Trophoblast cell (in vitro differentiated cells and primary cell): Measurements from ENCODE around the gene ERF.

Source experiments
- DNase-seq, 2 donors: peaks; one replicate each; pipeline ENCODE4 v3.0.0-alpha.2; 2016
- H2AFZ ChIP-seq: 2 replicates; pipeline ENCODE4 v1.6.1; 2013; ENCODE audit warnings: low read length, moderate library complexity, mild to moderate bottlenecking; ENCODE audit not compliant: insufficient read depth, poor library complexity
- H2AK5ac ChIP-seq: 2 replicates; pipeline ENCODE4 v1.6.1; 2013; ENCODE audit warnings: mild to moderate bottlenecking, low read length
- H2BK120ac ChIP-seq: 2 replicates; pipeline ENCODE4 v1.6.1; 2013; ENCODE audit warnings: low read length, mild to moderate bottlenecking, moderate library complexity; ENCODE audit not compliant: insufficient read depth, poor library complexity
- H2BK12ac ChIP-seq: 2 replicates; pipeline ENCODE4 v1.6.1; 2013; ENCODE audit warnings: mild to moderate bottlenecking, low read length, moderate library complexity
- H2BK5ac ChIP-seq: 2 replicates; pipeline ENCODE4 v1.6.1; 2013; ENCODE audit warnings: low read length, low read depth, moderate library complexity, mild to moderate bottlenecking; ENCODE audit not compliant: poor library complexity
- H3K14ac ChIP-seq: 2 replicates; pipeline ENCODE4 v1.6.1; 2013; ENCODE audit warnings: mild to moderate bottlenecking, low read length
- H3K18ac ChIP-seq: 2 replicates; pipeline ENCODE4 v1.6.1; 2013; ENCODE audit warnings: mild to moderate bottlenecking, low read length
- H3K23ac ChIP-seq: 2 replicates; pipeline ENCODE4 v1.6.1; 2013; ENCODE audit warnings: low read length
- H3K27ac ChIP-seq: 2 replicates; pipeline ENCODE4 v1.5.1; 2013; ENCODE audit warnings: low read depth, mild to moderate bottlenecking, inconsistent platforms, low read length, moderate library complexity
- H3K27me3 ChIP-seq: 2 replicates; pipeline ENCODE4 v1.6.1; 2013; ENCODE audit warnings: inconsistent platforms, mild to moderate bottlenecking, low read length, moderate library complexity; ENCODE audit not compliant: insufficient read depth
- H3K36me3 ChIP-seq, 2 experiments: 1 replicate in 1 of 2; 2 replicates in 1 of 2; pipeline ENCODE4 v1.6.1; 2013; ENCODE audit warnings: low read length in 2 of 2, mild to moderate bottlenecking in 2 of 2, moderate library complexity in 1 of 2; ENCODE audit not compliant: insufficient read depth in 2 of 2, control insufficient read depth in 1 of 2
- H3K4ac ChIP-seq: 2 replicates; pipeline ENCODE4 v1.6.1; 2013; ENCODE audit warnings: low read depth, mild to moderate bottlenecking, low read length, moderate library complexity
- H3K4me1 ChIP-seq, 2 experiments: 1 replicate in 1 of 2; 2 replicates in 1 of 2; pipeline ENCODE4 v1.6.1; 2013; ENCODE audit warnings: low read length in 2 of 2, mild to moderate bottlenecking in 2 of 2, moderate library complexity in 1 of 2; ENCODE audit not compliant: insufficient read depth in 2 of 2, control insufficient read depth in 1 of 2
- H3K4me2 ChIP-seq: 2 replicates; pipeline ENCODE4 v1.6.1; 2013; ENCODE audit warnings: inconsistent platforms, mild to moderate bottlenecking, low read length, moderate library complexity
- H3K4me3 ChIP-seq: 2 replicates; pipeline ENCODE4 v1.5.1; 2013; ENCODE audit warnings: mild to moderate bottlenecking, low read depth, low read length, inconsistent platforms
- H3K79me1 ChIP-seq: one replicate; pipeline ENCODE4 v1.6.1; 2013; ENCODE audit warnings: low read length
- H3K79me2 ChIP-seq: 2 replicates; pipeline ENCODE4 v1.6.1; 2013; ENCODE audit warnings: low read length, mild to moderate bottlenecking; ENCODE audit not compliant: control insufficient read depth, insufficient read depth, poor library complexity
- H3K9ac ChIP-seq: 2 replicates; pipeline ENCODE4 v1.6.1; 2013; ENCODE audit warnings: mild to moderate bottlenecking, low read length
- H3K9me3 ChIP-seq: 2 replicates; pipeline ENCODE4 v1.6.1; 2013; ENCODE audit warnings: low read depth, mild to moderate bottlenecking, control low read depth, inconsistent platforms, low read length; ENCODE audit not compliant: insufficient read depth
- H4K12ac ChIP-seq: 2 replicates; pipeline ENCODE4 v1.6.1; 2013; ENCODE audit warnings: low read depth, mild to moderate bottlenecking, low read length, moderate library complexity
- H4K8ac ChIP-seq: 2 replicates; pipeline ENCODE4 v1.6.1; 2013; ENCODE audit warnings: low read depth, mild to moderate bottlenecking, low read length, moderate library complexity
- H4K91ac ChIP-seq: one replicate; pipeline ENCODE4 v1.6.1; 2013; ENCODE audit warnings: low read depth, mild to moderate bottlenecking, low read length, moderate library complexity
- WGBS: extraction: QIAGEN DNeasy Blood & Tissue Kit; methylation state at CpG from one replicate; pipeline ENCODE4 v1.1.7; 2013; ENCODE audit warnings: missing lambda C conversion rate; ENCODE audit not compliant: insufficient read length, insufficient coverage; ENCODE audit errors: extremely low coverage; 5-methylcytosine and 5-hydroxymethylcytosine counted together

The ERF gene

GRCh38 chr19:42203700-42204099 lies 51.2 kb downstream of the ERF start:
- H2BK120ac ChIP-seq, result no peak overlapping the region
- H2AK5ac ChIP-seq, result no peak overlapping the region
- no peak overlapping the region for H3K4me2 ChIP-seq
- no peak overlapping the region for H2BK12ac ChIP-seq
- H3K27ac ChIP-seq, result no peak overlapping the region
- H3K4me3 ChIP-seq, result no peak overlapping the region
- H3K18ac ChIP-seq, result no peak overlapping the region
- no peak for DNase-seq
- no CpG with 5 or more reads among the region's 2 CpGs for WGBS
- H3K14ac ChIP-seq, result no peak overlapping the region
- H3K23ac ChIP-seq, result no peak overlapping the region
- peaks cover 10% of the 10 kb centered on the region for H3K79me1 ChIP-seq
- H3K9ac ChIP-seq, result no peak overlapping the region
- no peak overlapping the region for H2BK5ac ChIP-seq
- peaks cover 65 to 79% of the 10 kb centered on the region in 2 experiments for H3K36me3 ChIP-seq
- H4K8ac ChIP-seq, result no peak overlapping the region
- H4K91ac ChIP-seq, result no peak overlapping the region
- H3K27me3 ChIP-seq, result no peaks in the 10 kb centered on the region
- H2AFZ ChIP-seq, result no peak overlapping the region
- no peak overlapping the region for H4K12ac ChIP-seq
- H3K9me3 ChIP-seq, result no peaks in the 10 kb centered on the region
- no peak overlapping the region for H3K4ac ChIP-seq
- H3K4me1 ChIP-seq, result peaks cover 17 to 21% of the 10 kb centered on the region in 2 experiments
- H3K79me2 ChIP-seq, result peaks cover 2% of the 10 kb centered on the region

GRCh38 chr19:42202290-42202880 lies 52.5 kb downstream of the ERF start:
- no peak overlapping the region for H3K18ac ChIP-seq
- no peak for DNase-seq
- H3K14ac ChIP-seq, result no peak overlapping the region
- H2BK5ac ChIP-seq, result no peak overlapping the region
- no peak overlapping the region for H3K9ac ChIP-seq
- H2BK12ac ChIP-seq, result no peak overlapping the region
- no peak overlapping the region for H3K4ac ChIP-seq
- no peak overlapping the region for H3K4me3 ChIP-seq
- H3K79me2 ChIP-seq, result peaks cover 2% of the 10 kb centered on the region
- H3K9me3 ChIP-seq, result no peaks in the 10 kb centered on the region
- H3K4me2 ChIP-seq, result no peak overlapping the region
- no peak overlapping the region for H4K12ac ChIP-seq
- H2BK120ac ChIP-seq, result no peak overlapping the region
- H2AK5ac ChIP-seq, result no peak overlapping the region
- no peaks in the 10 kb centered on the region for H3K27me3 ChIP-seq
- H4K8ac ChIP-seq, result no peak overlapping the region
- H3K79me1 ChIP-seq, result peaks cover 7% of the 10 kb centered on the region
- H3K4me1 ChIP-seq, result peaks cover 11 to 15% of the 10 kb centered on the region in 2 experiments
- WGBS, result no CpG with 5 or more reads among the region's 5 CpGs
- no peak overlapping the region for H4K91ac ChIP-seq
- peaks cover 63 to 77% of the 10 kb centered on the region in 2 experiments for H3K36me3 ChIP-seq
- H2AFZ ChIP-seq, result no peak overlapping the region
- H3K23ac ChIP-seq, result no peak overlapping the region
- no peak overlapping the region for H3K27ac ChIP-seq

- no peak overlapping the region for H2BK5ac ChIP-seq
- WGBS, result no CpG with 5 or more reads among the region's 6 CpGs
- peaks cover 2% of the 10 kb centered on the region for H3K79me2 ChIP-seq
- H4K8ac ChIP-seq, result no peak overlapping the region
- H3K27me3 ChIP-seq, result no peaks in the 10 kb centered on the region
- H3K23ac ChIP-seq, result no peak overlapping the region
- H2AK5ac ChIP-seq, result no peak overlapping the region
- peaks cover 4 to 8% of the 10 kb centered on the region in 2 experiments for H3K4me1 ChIP-seq
- no peak overlapping the region for H2AFZ ChIP-seq
- H3K36me3 ChIP-seq, result peaks cover 61 to 80% of the 10 kb centered on the region in 2 experiments
- no peak overlapping the region for H2BK12ac ChIP-seq
- DNase-seq, result peak in 1 of 2 donors; percentile 35
- H2BK120ac ChIP-seq, result no peak overlapping the region
- no peak overlapping the region for H3K9ac ChIP-seq
- H4K91ac ChIP-seq, result no peak overlapping the region
- no peak overlapping the region for H3K4ac ChIP-seq
- H3K9me3 ChIP-seq, result no peaks in the 10 kb centered on the region
- H3K18ac ChIP-seq, result no peak overlapping the region
- no peak overlapping the region for H3K4me3 ChIP-seq
- H3K79me1 ChIP-seq, result peaks cover 5% of the 10 kb centered on the region
- no peak overlapping the region for H3K27ac ChIP-seq
- H3K14ac ChIP-seq, result no peak overlapping the region
- H3K4me2 ChIP-seq, result no peak overlapping the region
- H4K12ac ChIP-seq, result no peak overlapping the region
These were observed 53.2 kb downstream of the ERF start for GRCh38 chr19:42201489-42202289.

GRCh38 chr19:42200116-42200715 lies 54.7 kb downstream of the ERF start:
- H3K9me3 ChIP-seq, result no peaks in the 10 kb centered on the region
- H3K27me3 ChIP-seq, result no peaks in the 10 kb centered on the region
- H3K14ac ChIP-seq, result no peak overlapping the region
- no peak overlapping the region for H3K27ac ChIP-seq
- no peak overlapping the region for H2BK5ac ChIP-seq
- H4K8ac ChIP-seq, result no peak overlapping the region
- no peak overlapping the region for H2AK5ac ChIP-seq
- no peak overlapping the region for H3K23ac ChIP-seq
- no peak overlapping the region for H2BK120ac ChIP-seq
- H3K18ac ChIP-seq, result peak overlapping the region; percentile 34
- no CpG with 5 or more reads among the region's 5 CpGs for WGBS
- no peaks in the 10 kb centered on the region for H3K79me1 ChIP-seq
- H3K36me3 ChIP-seq, result peaks cover 52 to 76% of the 10 kb centered on the region in 2 experiments
- H3K79me2 ChIP-seq, result no peaks in the 10 kb centered on the region
- no peak overlapping the region for H3K4ac ChIP-seq
- H4K12ac ChIP-seq, result no peak overlapping the region
- DNase-seq, result no peak
- no peak overlapping the region for H4K91ac ChIP-seq
- H2BK12ac ChIP-seq, result no peak overlapping the region
- no peak overlapping the region for H2AFZ ChIP-seq
- H3K4me2 ChIP-seq, result no peak overlapping the region
- no peak overlapping the region for H3K9ac ChIP-seq
- H3K4me1 ChIP-seq, result peaks cover 0 to 4% of the 10 kb centered on the region in 2 experiments
- H3K4me3 ChIP-seq, result no peak overlapping the region
